ENCODE results near the gene DYRK4.

The DYRK4 gene

GRCh38 chr12:4630262-4630661 lies 68.3 kb downstream of the DYRK4 start:
- no peak for DNase-seq

DNA sequence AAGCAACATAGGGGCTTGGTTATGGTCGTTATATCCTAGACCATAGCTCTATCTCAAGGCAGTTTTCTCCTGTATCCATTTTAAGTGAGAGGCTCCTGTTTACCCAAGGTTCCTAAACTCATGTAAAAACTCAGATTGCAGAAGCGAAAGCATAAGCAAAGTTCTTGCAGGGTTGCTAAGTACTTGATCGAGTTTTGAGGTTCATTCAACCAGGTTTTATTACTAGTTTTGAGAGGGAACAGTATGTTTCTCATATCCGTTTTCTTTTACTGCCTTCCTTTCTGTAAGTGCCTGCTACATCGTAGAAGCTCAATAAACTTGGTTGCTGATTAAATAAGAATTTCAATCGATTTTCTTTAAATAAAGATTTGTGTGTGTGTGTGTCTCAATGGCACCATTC lies 81.7 kb downstream of the DYRK4 start:
- no peak for DNase-seq

GRCh38 chr12:4645023-4645422 lies 83.0 kb downstream of the DYRK4 start:
- no peak for DNase-seq

GRCh38 chr12:4648104-4648500 lies 86.1 kb downstream of the DYRK4 start:
- no peak for DNase-seq

- peak; percentile 81 for DNase-seq
Observed at GRCh38 chr12:4648501-4649357, 86.7 kb downstream of the DYRK4 start, which contains the start of the genes AKAP3 and NDUFA9. TSS of gene AKAP3 (minus strand) at chr12:4649051. CDS start at chr12:4638196, 10,855 bp downstream. TSS of gene NDUFA9 (plus strand) at chr12:4649114. CDS start at chr12:4649127, 13 bp downstream.

GRCh38 chr12:4649358-4649661 lies 87.3 kb downstream of the DYRK4 start:
- DNase-seq, result no peak

DNA sequence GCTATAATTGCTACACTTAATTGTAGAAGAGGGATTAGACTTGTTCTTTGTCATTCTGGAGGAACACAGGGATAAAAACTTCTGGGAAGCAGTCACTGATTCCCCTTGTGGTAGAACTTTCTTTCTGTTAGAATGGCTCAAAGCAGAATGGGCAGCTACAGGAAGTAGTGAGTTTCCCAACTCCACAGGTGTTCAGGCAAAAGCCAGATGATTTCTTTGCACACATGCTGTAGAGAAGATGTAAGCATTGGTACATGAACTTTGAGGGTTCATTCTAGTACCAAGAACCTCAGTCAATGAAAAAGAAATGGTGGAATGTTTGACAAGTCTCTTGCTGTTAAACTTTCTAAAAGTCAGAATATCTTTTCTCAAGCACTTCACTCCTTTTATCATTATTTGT lies 91.2 kb downstream of the DYRK4 start:
- no peak for DNase-seq

- DNase-seq, result no peak
Observed at GRCh38 chr12:4653691-4654090, 91.7 kb downstream of the DYRK4 start.
